A549 (cell line): ENCODE results near the gene FDPS. TPM values are rescaled to one million over a fixed set of nuclear protein-coding genes. Genes with fewer than 3 reads are reported as not detected.

Experiments
- ATAC-seq, 2 experiments: fragments of 200-7000 bp in 1 of 2; fragments of >200 bp in 1 of 2; cut with Nextera tagmentation in 1 of 2; cut with Tn5 transposase in 1 of 2; 3 replicates each; pipeline versions ENCODE4 v1.8.0 to v1.9.1; 2018 to 2020; ENCODE audit warnings: mild to moderate bottlenecking in 1 of 2, moderate library complexity in 1 of 2
- CTCF ChIA-PET: fragments of 300-600 bp; sonication (Branson Sonifier 250); formaldehyde crosslinking; extraction: SDS; loops from one replicate; lab custom pipeline; 2021; ENCODE audit warnings: antibody characterized with exemption, inconsistent platforms; lab: Yijun Ruan, JAX
- POLR2A ChIA-PET: fragments of 350-600 bp; formaldehyde crosslinking; extraction: SDS; loops from one replicate; lab custom pipeline; 2021; ENCODE audit warnings: antibody characterized with exemption, inconsistent platforms; lab: Yijun Ruan, JAX
- DNase-seq, 2 experiments: peaks; one replicate each; pipeline versions ENCODE4 v3.0.0 to v3.0.0-alpha.2; 2011 to 2016; ENCODE audit warnings: low read depth in 1 of 2, low spot score in 1 of 2
- FAIRE-seq: peaks from 2 replicates; lab custom pipeline; 2011; peaks lifted over from hg19 to GRCh38; lab: Jason Lieb, UNC
- H3K27ac ChIP-seq, 2 experiments: fragments of >200 bp; sonication (Bioruptor Twin); formaldehyde crosslinking; 3 replicates each; pipeline ENCODE4 v1.5.1; 2016 to 2017
- H3K4me1 ChIP-seq: fragments of >200 bp; sonication (Bioruptor Twin); formaldehyde crosslinking; 3 replicates; pipeline ENCODE4 v1.6.1; 2016
- H3K4me2 ChIP-seq: fragments of >200 bp; sonication (Bioruptor Twin); formaldehyde crosslinking; 3 replicates; pipeline ENCODE4 v1.6.1; 2016
- H3K4me3 ChIP-seq: fragments of >200 bp; sonication (Bioruptor Twin); formaldehyde crosslinking; 3 replicates; pipeline ENCODE4 v1.5.1; 2016
- H3K9me3 ChIP-seq: fragments of >200 bp; sonication (Bioruptor Twin); formaldehyde crosslinking; 3 replicates; pipeline ENCODE4 v1.6.1; 2016
- BHLHE40 ChIP-seq: IDR thresholded peaks from 2 replicates; pipeline ENCODE4 v1.6.1; 2012; ENCODE audit warnings: low read depth, low read length, inconsistent platforms
- CBX8 ChIP-seq: fragments of 200-600 bp; sonication (generic); IDR thresholded peaks from 2 replicates; pipeline ENCODE4 v1.6.1; 2016
- CEBPB ChIP-seq, 2 experiments: fragments of >200 bp in 1 of 2; sonication (Bioruptor Twin) in 1 of 2; formaldehyde crosslinking in 1 of 2; IDR thresholded peaks; 2 replicates each; pipeline ENCODE4 v1.6.1; 2012 to 2016
- EHF ChIP-seq: fragments of 250-450 bp; sonication (Bioruptor Pico); IDR thresholded peaks from 2 replicates; pipeline ENCODE4 v1.5.0; 2020; ENCODE audit warnings: mild to moderate bottlenecking
- EP300 ChIP-seq, 2 experiments: fragments of >200 bp; sonication (Bioruptor Twin); formaldehyde crosslinking; IDR thresholded peaks; 2 replicates in 1 of 2; 3 replicates in 1 of 2; pipeline ENCODE4 v1.6.1; 2016 to 2017
- HOXA7 ChIP-seq: fragments of 250-450 bp; sonication (Bioruptor Pico); IDR thresholded peaks from 2 replicates; pipeline ENCODE4 v1.5.0; 2020; ENCODE audit warnings: mild to moderate bottlenecking, moderate library complexity
- HOXB5 ChIP-seq: fragments of 250-450 bp; sonication (Bioruptor Pico); IDR thresholded peaks from 2 replicates; pipeline ENCODE4 v1.5.0; 2020; ENCODE audit warnings: mild to moderate bottlenecking, moderate library complexity
- JUN ChIP-seq, 2 experiments: fragments of >200 bp; sonication (Bioruptor Twin); formaldehyde crosslinking; IDR thresholded peaks; 2 replicates in 1 of 2; 3 replicates in 1 of 2; pipeline ENCODE4 v1.6.1; 2016 to 2017
- KDM1A ChIP-seq: fragments of 200-600 bp; sonication (generic); IDR thresholded peaks from 2 replicates; pipeline ENCODE4 v1.6.1; 2016; ENCODE audit warnings: low read depth, mild to moderate bottlenecking
- NFE2L2 ChIP-seq: fragments of 150-350 bp; conservative IDR thresholded peaks from 2 replicates; pipeline ENCODE4 v1.6.1; 2014; ENCODE audit warnings: low read length
- NPAS2 ChIP-seq: fragments of 250-450 bp; sonication (Bioruptor Pico); IDR thresholded peaks from 2 replicates; pipeline ENCODE4 v1.8.0; 2022; ENCODE audit warnings: mild to moderate bottlenecking, moderate library complexity, borderline replicate concordance
- PHF8 ChIP-seq: fragments of 200-600 bp; sonication (generic); IDR thresholded peaks from 2 replicates; pipeline ENCODE4 v1.6.1; 2016; ENCODE audit warnings: low read depth, mild to moderate bottlenecking, antibody characterized with exemption, moderate library complexity, borderline replicate concordance
- RARB ChIP-seq: fragments of 250-450 bp; sonication (Bioruptor Pico); IDR thresholded peaks from 2 replicates; pipeline ENCODE4 v1.8.0; 2021; ENCODE audit warnings: mild to moderate bottlenecking, moderate library complexity
- RCOR1 ChIP-seq: fragments of 150-350 bp; IDR thresholded peaks from 2 replicates; pipeline ENCODE4 v1.6.1; 2014; ENCODE audit warnings: antibody characterized with exemption, low read length, low read depth
- RFX5 ChIP-seq: fragments of 450-650 bp; IDR thresholded peaks from 2 replicates; pipeline ENCODE4 v1.7.1; 2014; ENCODE audit warnings: antibody characterized with exemption, mild to moderate bottlenecking, moderate library complexity
- SREBF2 ChIP-seq: fragments of 450-650 bp; IDR thresholded peaks from 2 replicates; pipeline ENCODE4 v1.6.1; 2014; ENCODE audit warnings: mild to moderate bottlenecking, moderate library complexity
- WGBS: methylation state at CpG from one replicate; pipeline ENCODE4 v1.1.6; 2017; ENCODE audit errors: missing lambda C conversion rate; 5-methylcytosine and 5-hydroxymethylcytosine counted together
- polyA plus RNA-seq, 4 experiments: library from polyadenylated mRNA; depleted of rRNA in 3 of 4; stranded (reverse); fragments of >200 nt; fragmentation: RNase III in 1 of 4; extraction: RNeasy Plus Mini Kit Qiagen cat#74134 plus additional on column Dnase treatment in 1 of 4; gene quantifications; 2 replicates in 3 of 4; 3 replicates in 1 of 4; pipeline ENCODE4 v1.2.3, GENCODE V29; 2011 to 2017
- TF ChIP-seq, protein P1 (sequence below): fragments of >200 bp; sonication (Bioruptor Twin); formaldehyde crosslinking; IDR thresholded peaks from 2 replicates; pipeline ENCODE4 v1.6.1; 2016
- TF ChIP-seq, protein P2 (sequence below): IDR thresholded peaks from 2 replicates; pipeline ENCODE4 v1.6.1; 2012
- TF ChIP-seq, protein P3 (sequence below): fragments of 450-650 bp; IDR thresholded peaks from 2 replicates; pipeline ENCODE4 v1.6.1; 2014; ENCODE audit warnings: antibody characterized with exemption
- TF ChIP-seq, protein P4 (sequence below): fragments of 200-600 bp; sonication (generic); IDR thresholded peaks from 2 replicates; pipeline ENCODE4 v1.6.1; 2016; ENCODE audit warnings: antibody characterized with exemption, mild to moderate bottlenecking, moderate library complexity
- TF ChIP-seq, protein P5 (sequence below): fragments of >200 bp; sonication (Bioruptor Twin); formaldehyde crosslinking; IDR thresholded peaks from 3 replicates; pipeline ENCODE4 v1.5.1; 2016
- TF ChIP-seq, protein P6 (sequence below): fragments of 250-450 bp; sonication (Bioruptor Pico); IDR thresholded peaks from 2 replicates; pipeline ENCODE4 v1.5.0; 2020; ENCODE audit warnings: low read depth, mild to moderate bottlenecking, moderate library complexity
- TF ChIP-seq, protein P7 (sequence below): fragments of >200 bp; sonication (Bioruptor Twin); formaldehyde crosslinking; IDR thresholded peaks from 3 replicates; pipeline ENCODE4 v1.6.1; 2016

The FDPS gene
- polyA plus RNA-seq, 2 of the 4 experiments (the other 2 are of a cell fraction): 148 to 228 TPM

DNA sequence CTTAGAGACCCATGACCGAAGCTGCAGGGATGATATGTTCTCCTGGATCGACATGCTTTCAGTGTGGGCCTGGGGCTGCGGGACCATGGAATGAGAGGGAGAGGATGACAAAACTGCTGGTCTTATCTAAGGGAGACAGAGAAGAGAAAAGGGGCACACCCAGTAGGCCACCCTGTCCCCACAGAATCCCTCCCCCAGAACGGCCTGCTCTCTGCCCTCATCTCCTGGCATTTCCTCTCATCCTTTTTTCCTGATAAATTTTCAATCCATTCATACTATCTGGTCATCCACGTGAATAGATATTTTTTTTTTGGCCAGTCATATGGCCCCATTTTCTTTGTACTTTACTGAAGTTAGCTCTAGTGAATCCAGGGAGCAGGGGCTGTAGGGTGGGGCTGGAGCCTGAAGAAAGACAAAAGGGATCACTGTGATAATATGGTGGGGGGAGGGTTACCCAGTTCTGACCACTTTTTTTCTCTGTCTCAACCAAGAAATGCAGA is 7.3 kb upstream of the FDPS start, which contains the start of gene PKLR:
PKLR (minus strand) TSS at position 97 of the 500 bp plus-strand sequence; CDS start at position 54, 43 bp downstream.
- POLR2A ChIA-PET: no interaction called here
- peaks cover 15% of the 10 kb centered on the region; the same call in 2 of the 3 replicates for H3K4me1 ChIP-seq
- CTCF ChIA-PET: interaction anchor here (1.3 to 3.5 kb wide), 4 partner anchors 12 to 51 kb away, joined by 3 to 12 read pairs (median 8); no protein-coding TSS in a partner anchor
- DNase-seq (no peak), ATAC-seq (no peak), FAIRE-seq (no peak)
- H3K9me3 ChIP-seq: no peaks in the 10 kb centered on the region
- H3K27ac ChIP-seq: no peak within 1 kb of the TSS
- 79% methylated on average over 5 of the region's 5 CpGs for WGBS
- H3K4me3 ChIP-seq: no peak within 1 kb of the TSS
- H3K4me2 ChIP-seq: no peak within 1 kb of the TSS
- TF ChIP-seq RFX5: no peak
- TF ChIP-seq NFE2L2: no peak
- TF ChIP-seq BHLHE40: no peak
- TF ChIP-seq CEBPB (IDR thresholded peaks at IDR 0.05): no peak
- TF ChIP-seq, protein P1, sequence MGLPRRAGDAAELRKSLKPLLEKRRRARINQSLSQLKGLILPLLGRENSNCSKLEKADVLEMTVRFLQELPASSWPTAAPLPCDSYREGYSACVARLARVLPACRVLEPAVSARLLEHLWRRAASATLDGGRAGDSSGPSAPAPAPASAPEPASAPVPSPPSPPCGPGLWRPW: no peak
- no peak for TF ChIP-seq PHF8
- TF ChIP-seq, protein P2, sequence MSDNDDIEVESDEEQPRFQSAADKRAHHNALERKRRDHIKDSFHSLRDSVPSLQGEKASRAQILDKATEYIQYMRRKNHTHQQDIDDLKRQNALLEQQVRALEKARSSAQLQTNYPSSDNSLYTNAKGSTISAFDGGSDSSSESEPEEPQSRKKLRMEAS: no peak
- no peak for TF ChIP-seq HOXA7
- no peak for TF ChIP-seq JUN (IDR thresholded peaks at IDR 0.05)
- TF ChIP-seq RARB (CRISPR knock-in tag): no peak
- TF ChIP-seq KDM1A: no peak

DNA sequence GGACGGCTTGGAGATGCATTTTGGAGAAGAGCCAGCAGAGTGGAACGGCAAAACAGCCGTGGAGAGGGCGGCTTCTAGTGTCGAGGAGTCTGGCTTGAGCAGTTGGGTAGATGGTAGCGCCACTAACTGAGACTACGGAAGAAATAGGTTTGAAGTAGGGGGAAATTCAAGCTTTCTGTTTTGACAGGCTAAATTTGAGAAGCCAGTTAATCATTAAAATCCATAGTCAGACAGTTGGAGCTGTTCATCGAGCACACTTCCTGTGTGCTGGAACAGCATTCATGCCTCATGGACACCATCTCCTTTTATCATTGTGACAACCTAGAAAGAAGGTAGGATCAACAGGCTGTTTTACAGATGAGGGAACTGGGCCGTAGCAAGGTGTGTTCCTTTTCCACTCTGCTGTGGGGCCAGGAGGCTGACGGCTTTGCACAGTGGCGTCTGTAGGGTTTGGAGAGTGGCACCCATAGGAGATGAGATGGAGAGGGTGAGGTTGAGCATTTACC is 4.1 kb upstream of the FDPS start:
- POLR2A ChIA-PET: no interaction called here
- DNase-seq: no peak

More for the DNA sequence above, 4.1 kb upstream of the FDPS start:
- CTCF ChIA-PET: interaction anchor here (0.9 to 7.1 kb wide), 5 partner anchors 12 to 54 kb away, joined by 3 to 54 read pairs (median 18); no protein-coding TSS in a partner anchor
- no peak overlapping the region for H3K27ac ChIP-seq
- no peaks in the 10 kb centered on the region for H3K9me3 ChIP-seq
- no peak for ATAC-seq
- TF ChIP-seq, protein P3, sequence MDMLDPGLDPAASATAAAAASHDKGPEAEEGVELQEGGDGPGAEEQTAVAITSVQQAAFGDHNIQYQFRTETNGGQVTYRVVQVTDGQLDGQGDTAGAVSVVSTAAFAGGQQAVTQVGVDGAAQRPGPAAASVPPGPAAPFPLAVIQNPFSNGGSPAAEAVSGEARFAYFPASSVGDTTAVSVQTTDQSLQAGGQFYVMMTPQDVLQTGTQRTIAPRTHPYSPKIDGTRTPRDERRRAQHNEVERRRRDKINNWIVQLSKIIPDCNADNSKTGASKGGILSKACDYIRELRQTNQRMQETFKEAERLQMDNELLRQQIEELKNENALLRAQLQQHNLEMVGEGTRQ: no peak
- TF ChIP-seq, protein P4, sequence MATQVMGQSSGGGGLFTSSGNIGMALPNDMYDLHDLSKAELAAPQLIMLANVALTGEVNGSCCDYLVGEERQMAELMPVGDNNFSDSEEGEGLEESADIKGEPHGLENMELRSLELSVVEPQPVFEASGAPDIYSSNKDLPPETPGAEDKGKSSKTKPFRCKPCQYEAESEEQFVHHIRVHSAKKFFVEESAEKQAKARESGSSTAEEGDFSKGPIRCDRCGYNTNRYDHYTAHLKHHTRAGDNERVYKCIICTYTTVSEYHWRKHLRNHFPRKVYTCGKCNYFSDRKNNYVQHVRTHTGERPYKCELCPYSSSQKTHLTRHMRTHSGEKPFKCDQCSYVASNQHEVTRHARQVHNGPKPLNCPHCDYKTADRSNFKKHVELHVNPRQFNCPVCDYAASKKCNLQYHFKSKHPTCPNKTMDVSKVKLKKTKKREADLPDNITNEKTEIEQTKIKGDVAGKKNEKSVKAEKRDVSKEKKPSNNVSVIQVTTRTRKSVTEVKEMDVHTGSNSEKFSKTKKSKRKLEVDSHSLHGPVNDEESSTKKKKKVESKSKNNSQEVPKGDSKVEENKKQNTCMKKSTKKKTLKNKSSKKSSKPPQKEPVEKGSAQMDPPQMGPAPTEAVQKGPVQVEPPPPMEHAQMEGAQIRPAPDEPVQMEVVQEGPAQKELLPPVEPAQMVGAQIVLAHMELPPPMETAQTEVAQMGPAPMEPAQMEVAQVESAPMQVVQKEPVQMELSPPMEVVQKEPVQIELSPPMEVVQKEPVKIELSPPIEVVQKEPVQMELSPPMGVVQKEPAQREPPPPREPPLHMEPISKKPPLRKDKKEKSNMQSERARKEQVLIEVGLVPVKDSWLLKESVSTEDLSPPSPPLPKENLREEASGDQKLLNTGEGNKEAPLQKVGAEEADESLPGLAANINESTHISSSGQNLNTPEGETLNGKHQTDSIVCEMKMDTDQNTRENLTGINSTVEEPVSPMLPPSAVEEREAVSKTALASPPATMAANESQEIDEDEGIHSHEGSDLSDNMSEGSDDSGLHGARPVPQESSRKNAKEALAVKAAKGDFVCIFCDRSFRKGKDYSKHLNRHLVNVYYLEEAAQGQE: no peak
- TF ChIP-seq HOXB5 (CRISPR knock-in tag) (no peak), NPAS2 (CRISPR knock-in tag) (no peak), RFX5 (no peak), CBX8 (no peak), SREBF2 (no peak), JUN (IDR thresholded peaks at IDR 0.05) (no peak), PHF8 (no peak), NFE2L2 (no peak), HOXA7 (no peak), EP300 (IDR thresholded peaks at IDR 0.05) (no peak), EHF (CRISPR knock-in tag) (no peak), RCOR1 (no peak)
- TF ChIP-seq, protein P5, sequence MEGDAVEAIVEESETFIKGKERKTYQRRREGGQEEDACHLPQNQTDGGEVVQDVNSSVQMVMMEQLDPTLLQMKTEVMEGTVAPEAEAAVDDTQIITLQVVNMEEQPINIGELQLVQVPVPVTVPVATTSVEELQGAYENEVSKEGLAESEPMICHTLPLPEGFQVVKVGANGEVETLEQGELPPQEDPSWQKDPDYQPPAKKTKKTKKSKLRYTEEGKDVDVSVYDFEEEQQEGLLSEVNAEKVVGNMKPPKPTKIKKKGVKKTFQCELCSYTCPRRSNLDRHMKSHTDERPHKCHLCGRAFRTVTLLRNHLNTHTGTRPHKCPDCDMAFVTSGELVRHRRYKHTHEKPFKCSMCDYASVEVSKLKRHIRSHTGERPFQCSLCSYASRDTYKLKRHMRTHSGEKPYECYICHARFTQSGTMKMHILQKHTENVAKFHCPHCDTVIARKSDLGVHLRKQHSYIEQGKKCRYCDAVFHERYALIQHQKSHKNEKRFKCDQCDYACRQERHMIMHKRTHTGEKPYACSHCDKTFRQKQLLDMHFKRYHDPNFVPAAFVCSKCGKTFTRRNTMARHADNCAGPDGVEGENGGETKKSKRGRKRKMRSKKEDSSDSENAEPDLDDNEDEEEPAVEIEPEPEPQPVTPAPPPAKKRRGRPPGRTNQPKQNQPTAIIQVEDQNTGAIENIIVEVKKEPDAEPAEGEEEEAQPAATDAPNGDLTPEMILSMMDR: no peak
- TF ChIP-seq, protein P6, sequence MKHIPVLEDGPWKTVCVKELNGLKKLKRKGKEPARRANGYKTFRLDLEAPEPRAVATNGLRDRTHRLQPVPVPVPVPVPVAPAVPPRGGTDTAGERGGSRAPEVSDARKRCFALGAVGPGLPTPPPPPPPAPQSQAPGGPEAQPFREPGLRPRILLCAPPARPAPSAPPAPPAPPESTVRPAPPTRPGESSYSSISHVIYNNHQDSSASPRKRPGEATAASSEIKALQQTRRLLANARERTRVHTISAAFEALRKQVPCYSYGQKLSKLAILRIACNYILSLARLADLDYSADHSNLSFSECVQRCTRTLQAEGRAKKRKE (CRISPR knock-in tag): no peak
- TF ChIP-seq, protein P7, sequence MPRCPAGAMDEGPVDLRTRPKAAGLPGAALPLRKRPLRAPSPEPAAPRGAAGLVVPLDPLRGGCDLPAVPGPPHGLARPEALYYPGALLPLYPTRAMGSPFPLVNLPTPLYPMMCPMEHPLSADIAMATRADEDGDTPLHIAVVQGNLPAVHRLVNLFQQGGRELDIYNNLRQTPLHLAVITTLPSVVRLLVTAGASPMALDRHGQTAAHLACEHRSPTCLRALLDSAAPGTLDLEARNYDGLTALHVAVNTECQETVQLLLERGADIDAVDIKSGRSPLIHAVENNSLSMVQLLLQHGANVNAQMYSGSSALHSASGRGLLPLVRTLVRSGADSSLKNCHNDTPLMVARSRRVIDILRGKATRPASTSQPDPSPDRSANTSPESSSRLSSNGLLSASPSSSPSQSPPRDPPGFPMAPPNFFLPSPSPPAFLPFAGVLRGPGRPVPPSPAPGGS: no peak
- no peak overlapping the region for H3K4me2 ChIP-seq
- H3K4me3 ChIP-seq: no peak overlapping the region
- FAIRE-seq: no peak
- 82% methylated on average over 11 of the region's 11 CpGs for WGBS
- H3K4me1 ChIP-seq: peaks cover 21% of the 10 kb centered on the region; the same call in 2 of the 3 replicates
